ENCODE data around the gene CSRNP3. TPM values are rescaled to one million over a fixed set of nuclear protein-coding genes. Genes with fewer than 3 reads are reported as not detected.

CSRNP3 gene
- total RNA-seq, 1 donor from 2014 or later, result 1.5 TPM

- H3K9me3 Mint-ChIP-seq (ENCODE audit: unreplicated experiment), result peaks cover 2% of the 10 kb centered on the region
- H3K27me3 Mint-ChIP-seq (ENCODE audit: unreplicated experiment), result peaks cover 4% of the 10 kb centered on the region
Observed at GRCh38 chr2:165610591-165611029, 141.1 kb downstream of the CSRNP3 start.

GRCh38 chr2:165617741-165618481 lies 148.4 kb downstream of the CSRNP3 start:
- TF ChIP-seq CTCF (IDR thresholded peaks at IDR 0.05), result no peak
- Mint-ChIP-seq H3K27ac (ENCODE audit: unreplicated experiment) (no peak overlapping the region), H3K4me1 (ENCODE audit: unreplicated experiment) (peaks cover 13% of the 10 kb centered on the region), H3K27me3 (ENCODE audit: unreplicated experiment) (peaks cover 4% of the 10 kb centered on the region), H3K9me3 (ENCODE audit: unreplicated experiment) (peaks cover 14% of the 10 kb centered on the region), H3K36me3 (ENCODE audit: unreplicated experiment) (no peaks in the 10 kb centered on the region), H3K4me3 (ENCODE audit: unreplicated experiment) (no peak overlapping the region)
- DNase-seq (ENCODE audit: extremely low spot score, unreplicated experiment), result no peak

More at GRCh38 chr2:165610591-165611029, 141.1 kb downstream of the CSRNP3 start:
- H3K27ac Mint-ChIP-seq (ENCODE audit: unreplicated experiment), result no peak overlapping the region
- no peak overlapping the region for H3K4me3 Mint-ChIP-seq (ENCODE audit: unreplicated experiment)
- no peak for TF ChIP-seq CTCF (IDR thresholded peaks at IDR 0.05)
- H3K4me1 Mint-ChIP-seq (ENCODE audit: unreplicated experiment), result no peaks in the 10 kb centered on the region
- no peak for DNase-seq (ENCODE audit: extremely low spot score, unreplicated experiment)
- no peaks in the 10 kb centered on the region for H3K36me3 Mint-ChIP-seq (ENCODE audit: unreplicated experiment)

GRCh38 chr2:165618806-165619205 lies 149.3 kb downstream of the CSRNP3 start:
- no peak for DNase-seq (ENCODE audit: extremely low spot score, unreplicated experiment)
- H3K9me3 Mint-ChIP-seq (ENCODE audit: unreplicated experiment), result peaks cover 11% of the 10 kb centered on the region
- H3K27me3 Mint-ChIP-seq (ENCODE audit: unreplicated experiment), result peaks cover 4% of the 10 kb centered on the region
- no peak overlapping the region for H3K4me3 Mint-ChIP-seq (ENCODE audit: unreplicated experiment)
- no peak overlapping the region for H3K27ac Mint-ChIP-seq (ENCODE audit: unreplicated experiment)
- no peaks in the 10 kb centered on the region for H3K36me3 Mint-ChIP-seq (ENCODE audit: unreplicated experiment)
- peaks cover 13% of the 10 kb centered on the region for H3K4me1 Mint-ChIP-seq (ENCODE audit: unreplicated experiment)
- no peak for TF ChIP-seq CTCF (IDR thresholded peaks at IDR 0.05)

- no peak for DNase-seq (ENCODE audit: extremely low spot score, unreplicated experiment)
- no peak overlapping the region for H3K4me3 Mint-ChIP-seq (ENCODE audit: unreplicated experiment)
- H3K9me3 Mint-ChIP-seq (ENCODE audit: unreplicated experiment), result peaks cover 10% of the 10 kb centered on the region
- peaks cover 13% of the 10 kb centered on the region for H3K4me1 Mint-ChIP-seq (ENCODE audit: unreplicated experiment)
- no peak for TF ChIP-seq CTCF (IDR thresholded peaks at IDR 0.05)
- H3K36me3 Mint-ChIP-seq (ENCODE audit: unreplicated experiment), result no peaks in the 10 kb centered on the region
- H3K27ac Mint-ChIP-seq (ENCODE audit: unreplicated experiment), result peak overlapping the region; percentile 86
- H3K27me3 Mint-ChIP-seq (ENCODE audit: unreplicated experiment), result no peaks in the 10 kb centered on the region
Observed at GRCh38 chr2:165621086-165621560, 151.6 kb downstream of the CSRNP3 start.

GRCh38 chr2:165623161-165623560 lies 153.7 kb downstream of the CSRNP3 start:
- Mint-ChIP-seq H3K9me3 (ENCODE audit: unreplicated experiment) (no peaks in the 10 kb centered on the region), H3K27ac (ENCODE audit: unreplicated experiment) (no peak overlapping the region), H3K4me3 (ENCODE audit: unreplicated experiment) (no peak overlapping the region), H3K4me1 (ENCODE audit: unreplicated experiment) (peaks cover 13% of the 10 kb centered on the region), H3K27me3 (ENCODE audit: unreplicated experiment) (no peaks in the 10 kb centered on the region), H3K36me3 (ENCODE audit: unreplicated experiment) (no peaks in the 10 kb centered on the region)
- TF ChIP-seq CTCF (IDR thresholded peaks at IDR 0.05), result no peak
- DNase-seq (ENCODE audit: extremely low spot score, unreplicated experiment), result no peak
